Sigmoid colon (tissue), 4 donors: ENCODE data around the gene GFY.

Experiments
- POLR2AphosphoS5 ChIP-seq, 4 donors: sonication (generic); formaldehyde crosslinking; IDR thresholded peaks; one replicate each; pipeline ENCODE4 v1.6.1; 2017; ENCODE audit warnings: antibody characterized with exemption in 4 of 4
- TF ChIP-seq, protein P1 (sequence below), 4 experiments: fragments of 450-650 bp in 3 of 4; fragments of 200-600 bp in 1 of 4; IDR thresholded peaks; one replicate each; pipeline ENCODE4 v1.5.1; 2016 to 2019; ENCODE audit warnings: antibody characterized with exemption in 4 of 4, mild to moderate bottlenecking in 3 of 4, moderate library complexity in 2 of 4

GRCh38 chr19:49383599-49383998 is 41.6 kb upstream of the GFY start:
- no peak for TF ChIP-seq POLR2AphosphoS5 (IDR thresholded peaks at IDR 0.05)
- TF ChIP-seq, protein P1, sequence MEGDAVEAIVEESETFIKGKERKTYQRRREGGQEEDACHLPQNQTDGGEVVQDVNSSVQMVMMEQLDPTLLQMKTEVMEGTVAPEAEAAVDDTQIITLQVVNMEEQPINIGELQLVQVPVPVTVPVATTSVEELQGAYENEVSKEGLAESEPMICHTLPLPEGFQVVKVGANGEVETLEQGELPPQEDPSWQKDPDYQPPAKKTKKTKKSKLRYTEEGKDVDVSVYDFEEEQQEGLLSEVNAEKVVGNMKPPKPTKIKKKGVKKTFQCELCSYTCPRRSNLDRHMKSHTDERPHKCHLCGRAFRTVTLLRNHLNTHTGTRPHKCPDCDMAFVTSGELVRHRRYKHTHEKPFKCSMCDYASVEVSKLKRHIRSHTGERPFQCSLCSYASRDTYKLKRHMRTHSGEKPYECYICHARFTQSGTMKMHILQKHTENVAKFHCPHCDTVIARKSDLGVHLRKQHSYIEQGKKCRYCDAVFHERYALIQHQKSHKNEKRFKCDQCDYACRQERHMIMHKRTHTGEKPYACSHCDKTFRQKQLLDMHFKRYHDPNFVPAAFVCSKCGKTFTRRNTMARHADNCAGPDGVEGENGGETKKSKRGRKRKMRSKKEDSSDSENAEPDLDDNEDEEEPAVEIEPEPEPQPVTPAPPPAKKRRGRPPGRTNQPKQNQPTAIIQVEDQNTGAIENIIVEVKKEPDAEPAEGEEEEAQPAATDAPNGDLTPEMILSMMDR (IDR thresholded peaks at IDR 0.05) = no peak
